ENCODE data around the gene NKX6-1.

Gene NKX6-1

DNA sequence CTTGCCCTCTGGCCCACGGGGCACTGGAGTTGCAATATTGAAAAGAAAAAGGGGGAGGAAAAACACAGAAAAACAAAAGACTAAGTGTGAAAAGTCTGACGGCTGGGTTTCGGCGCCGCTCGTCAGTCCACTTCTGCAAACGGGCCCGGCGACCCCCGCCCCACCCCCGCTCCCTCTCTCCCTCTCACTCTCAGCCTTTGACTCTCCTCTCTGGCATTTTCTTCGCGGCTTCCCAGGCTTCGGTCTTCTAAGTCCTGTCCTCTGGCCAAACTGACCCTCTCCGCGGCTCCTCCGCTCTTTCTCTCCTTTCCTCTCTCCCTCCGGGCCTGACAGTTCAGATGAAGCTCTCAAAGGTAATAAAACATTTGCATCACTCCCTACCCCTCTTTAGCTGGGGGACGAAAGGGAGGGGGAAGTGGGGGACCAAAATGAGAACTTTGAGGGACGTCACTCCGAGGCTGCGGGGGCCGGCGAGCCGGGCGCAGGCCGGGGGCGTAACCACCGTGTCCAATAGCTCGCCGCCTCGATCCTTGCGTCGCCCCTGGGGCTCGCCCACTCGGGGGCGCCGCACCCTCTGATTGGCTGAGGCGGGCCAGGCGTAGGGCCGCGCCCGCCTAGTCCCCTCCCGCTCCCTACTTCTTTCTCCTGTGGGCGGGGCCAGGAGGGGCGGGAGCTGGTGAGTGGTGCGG is at the start of gene NKX6-1:
Gene NKX6-1 (minus strand): TSS at position 358 of the 689 bp plus-strand sequence. CDS start 1,064 bp downstream, outside the sequence.
- no peak for DNase-seq (ENCODE audit: low read depth)

DNA sequence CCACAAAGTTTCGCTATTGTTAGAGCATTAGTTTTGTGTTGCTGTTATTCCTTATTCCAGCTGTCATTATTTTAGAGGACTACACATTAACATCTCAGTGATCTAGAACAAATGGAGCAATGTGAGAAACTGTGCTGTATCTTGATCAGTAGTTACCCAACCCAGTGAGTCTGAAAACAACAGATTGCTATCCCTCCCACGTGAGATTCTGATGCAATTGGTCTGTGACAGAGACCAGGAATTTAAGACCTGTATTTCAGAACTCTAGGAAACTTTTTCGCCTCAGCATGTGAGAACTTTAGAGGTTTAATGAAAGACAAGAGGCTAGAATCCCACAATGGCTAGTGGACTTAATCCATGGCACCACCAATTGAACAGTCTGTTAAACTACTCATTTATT is 48.1 kb upstream of the NKX6-1 start:
- no peak for DNase-seq (ENCODE audit: low read depth)

DNA sequence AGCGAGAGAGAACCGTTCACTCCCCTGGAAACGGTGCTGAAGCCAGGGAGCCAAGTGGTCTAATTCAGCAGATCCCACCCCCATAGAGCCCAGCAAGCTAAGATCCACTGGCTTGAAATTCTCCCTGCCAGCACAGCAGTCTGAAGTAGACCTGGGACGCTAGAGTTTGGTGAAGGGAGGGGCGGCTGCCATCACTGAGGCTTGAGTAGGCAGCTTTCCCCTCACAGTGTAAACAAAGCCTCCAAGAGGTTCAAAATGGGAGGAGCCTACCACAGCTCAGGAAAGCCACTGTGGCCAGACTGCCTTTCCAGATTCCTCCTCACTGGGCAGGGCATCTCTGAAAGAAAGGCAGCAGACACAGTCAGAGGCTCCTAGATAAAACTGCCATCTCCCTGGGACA is 46.0 kb upstream of the NKX6-1 start:
- DNase-seq (ENCODE audit: low read depth), result no peak

DNA sequence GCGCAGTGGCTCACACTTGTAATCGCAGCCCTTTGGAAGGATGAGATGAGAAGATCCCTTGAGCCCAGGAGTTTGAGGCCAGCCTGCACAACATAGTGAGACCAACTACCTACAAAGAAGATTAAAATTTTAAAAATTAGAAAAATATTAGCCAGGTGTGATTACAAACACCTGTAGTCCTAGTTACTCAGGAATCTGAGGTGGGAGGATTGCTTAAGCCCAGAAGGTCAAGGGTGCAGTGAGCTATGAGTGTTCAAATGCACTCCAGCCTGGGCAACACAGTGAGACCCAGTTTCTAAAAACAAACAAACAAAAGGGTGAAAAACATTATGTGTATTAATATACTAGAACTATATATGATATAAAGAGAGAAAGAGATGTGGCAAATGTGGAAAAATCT is 36.8 kb upstream of the NKX6-1 start:
- DNase-seq (ENCODE audit: low read depth), result no peak

DNA sequence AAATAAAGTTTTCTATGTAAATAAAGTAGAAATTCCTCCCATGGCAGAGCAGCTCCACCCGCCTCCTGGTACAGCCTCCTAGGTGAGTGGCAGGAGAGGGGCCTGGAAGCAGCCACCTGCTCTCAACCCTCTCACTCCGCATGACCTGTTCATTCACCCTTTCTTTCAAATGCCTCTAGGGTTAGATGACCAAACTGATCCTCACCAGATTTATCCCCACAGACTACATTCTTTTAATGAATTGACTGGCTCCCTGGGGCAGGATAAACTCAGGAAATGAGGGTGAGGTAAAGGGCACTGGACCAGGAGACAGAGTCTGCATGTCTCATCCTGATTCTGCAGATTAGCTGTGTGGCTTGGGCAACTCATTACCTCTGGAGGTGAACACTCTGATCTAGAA is 32.6 kb upstream of the NKX6-1 start:
- DNase-seq (ENCODE audit: low read depth), result no peak

DNA sequence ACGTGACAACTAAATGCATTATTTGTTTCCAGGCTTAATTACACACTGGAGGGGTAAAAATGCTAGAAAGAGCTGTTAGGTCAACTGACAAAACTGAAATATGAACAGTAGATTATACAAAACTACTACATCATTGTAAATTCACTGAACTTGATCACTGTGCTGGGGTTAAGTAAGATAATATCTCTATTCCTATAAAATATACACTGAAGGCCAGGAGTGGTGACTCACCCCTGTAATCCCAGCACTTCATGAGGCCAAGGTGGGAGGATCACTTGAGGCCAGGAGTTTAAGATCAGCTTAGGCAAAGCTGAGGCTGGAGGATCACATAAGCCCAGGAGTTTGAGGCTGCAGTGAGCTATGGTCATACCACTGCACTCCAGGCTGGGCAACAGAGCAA is 31.8 kb upstream of the NKX6-1 start:
- DNase-seq (ENCODE audit: low read depth), result no peak

DNA sequence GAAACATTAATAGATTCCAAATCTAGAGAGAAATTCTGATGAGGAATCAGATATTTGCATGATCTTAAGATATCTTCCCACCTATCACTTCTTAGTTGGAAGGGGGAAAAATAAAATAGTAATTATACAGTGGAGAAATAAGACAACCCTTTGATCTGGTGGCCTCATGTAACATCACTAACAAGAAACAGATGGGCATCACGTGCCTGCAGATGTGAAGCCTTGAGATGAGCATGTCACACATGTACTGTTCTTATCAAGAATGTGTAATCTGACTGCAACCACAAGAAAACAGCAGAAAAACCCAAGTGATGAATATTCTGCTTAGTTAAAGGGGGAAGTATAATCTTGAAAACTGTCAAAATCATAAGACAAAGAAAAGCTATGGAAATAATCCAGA is 31.4 kb upstream of the NKX6-1 start:
- DNase-seq (ENCODE audit: low read depth), result no peak

DNA sequence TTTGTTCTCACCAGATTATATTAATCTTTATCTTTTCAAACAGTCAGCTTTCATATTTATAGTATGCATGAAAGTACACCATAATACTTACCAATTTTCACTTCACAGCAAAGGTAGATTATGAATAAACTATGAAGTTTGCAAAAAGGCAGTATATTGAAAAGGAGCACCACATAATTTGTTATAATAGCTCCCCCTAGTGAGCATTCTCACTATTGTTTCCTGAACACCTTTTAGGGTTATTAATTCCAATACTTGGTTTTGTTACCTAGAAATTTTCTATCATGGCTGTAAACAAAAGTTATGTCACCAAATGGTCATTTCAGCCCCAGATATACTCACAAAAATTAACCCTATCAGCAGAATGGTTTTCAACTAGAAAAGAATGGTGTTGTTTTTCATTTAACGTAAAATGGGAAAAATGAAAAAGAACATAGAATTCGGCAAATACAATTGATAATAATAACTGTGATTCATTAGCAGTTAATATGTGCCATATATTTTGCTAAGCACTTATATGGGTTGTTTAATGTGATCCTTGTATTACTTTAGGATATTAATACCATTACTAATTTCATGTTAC is 30.2 kb upstream of the NKX6-1 start:
- DNase-seq (ENCODE audit: low read depth), result no peak

DNA sequence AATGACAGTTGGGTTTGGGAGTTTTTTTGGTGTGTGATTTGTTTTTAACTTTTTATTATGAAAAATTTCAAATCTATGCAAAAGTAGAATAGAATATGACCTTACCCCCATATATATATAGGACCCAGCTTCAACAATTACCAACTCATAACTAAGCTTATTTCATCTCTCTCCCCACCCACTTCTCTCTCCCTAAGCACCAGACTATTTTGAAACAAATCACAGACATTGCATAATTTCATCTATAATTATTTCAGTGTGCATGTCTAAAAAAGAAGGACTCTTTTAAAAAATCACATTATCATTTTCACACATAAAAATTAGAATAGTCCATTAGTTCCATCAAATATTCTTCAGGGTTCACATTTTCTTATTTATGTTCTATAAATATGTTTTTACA is 28.3 kb upstream of the NKX6-1 start:
- no peak for DNase-seq (ENCODE audit: low read depth)

DNA sequence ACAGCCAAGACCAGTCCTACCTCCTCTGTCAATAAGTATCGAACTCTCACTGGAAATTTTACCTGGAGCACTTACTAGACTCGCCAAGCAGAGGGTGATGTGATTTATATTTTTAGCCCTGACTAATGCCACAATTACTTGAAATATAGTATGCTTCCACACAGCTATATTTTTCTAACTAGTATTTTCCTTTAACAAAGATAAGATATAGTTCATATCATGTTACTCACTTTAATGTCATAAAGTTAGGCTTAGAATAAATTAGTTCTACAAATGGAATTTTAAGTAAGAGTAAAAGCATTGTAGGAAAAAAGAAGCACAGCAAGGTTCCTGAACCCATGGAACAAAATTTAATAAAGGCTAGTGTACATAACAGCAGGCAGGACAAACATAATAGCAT is 16.0 kb upstream of the NKX6-1 start:
- DNase-seq (ENCODE audit: low read depth), result no peak

DNA sequence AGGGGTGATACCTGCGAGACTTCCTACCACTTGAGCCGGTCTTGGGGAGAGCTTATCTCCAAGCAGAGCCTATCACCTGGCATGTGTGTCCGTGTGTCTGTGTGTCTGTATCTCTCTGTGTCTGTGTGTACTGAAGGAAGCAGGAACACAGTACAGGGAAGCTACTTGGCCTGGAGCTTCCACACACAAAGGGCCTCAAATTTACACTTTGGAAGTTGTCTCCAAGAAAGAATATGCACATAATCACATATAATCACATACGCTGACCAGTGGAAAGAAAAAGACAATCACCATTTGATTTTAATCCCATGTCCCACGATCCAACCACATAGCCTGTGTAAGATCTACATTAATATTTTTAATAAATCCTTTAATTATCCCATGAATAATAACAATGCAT is 13.2 kb upstream of the NKX6-1 start:
- DNase-seq (ENCODE audit: low read depth), result no peak

DNA sequence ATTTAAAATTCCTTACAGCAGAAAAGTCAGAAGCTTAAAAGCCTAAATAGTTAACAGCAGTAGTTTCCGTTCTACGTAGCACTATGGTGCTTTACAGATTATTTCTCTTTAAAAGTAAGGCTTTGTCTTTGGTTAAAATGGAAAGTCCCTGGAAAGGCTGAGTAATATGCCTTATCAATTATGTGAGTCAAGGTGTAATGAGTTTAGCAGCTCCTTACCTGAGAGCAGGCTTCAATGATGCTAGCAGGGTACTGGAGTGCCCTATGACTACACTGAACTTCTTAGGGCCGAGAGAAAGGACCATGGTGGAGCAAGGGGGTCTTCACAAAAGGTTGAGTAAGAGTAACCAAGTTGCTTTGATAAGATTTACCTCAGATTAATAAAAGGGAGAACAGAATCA is 12.6 kb upstream of the NKX6-1 start:
- no peak for DNase-seq (ENCODE audit: low read depth)

DNA sequence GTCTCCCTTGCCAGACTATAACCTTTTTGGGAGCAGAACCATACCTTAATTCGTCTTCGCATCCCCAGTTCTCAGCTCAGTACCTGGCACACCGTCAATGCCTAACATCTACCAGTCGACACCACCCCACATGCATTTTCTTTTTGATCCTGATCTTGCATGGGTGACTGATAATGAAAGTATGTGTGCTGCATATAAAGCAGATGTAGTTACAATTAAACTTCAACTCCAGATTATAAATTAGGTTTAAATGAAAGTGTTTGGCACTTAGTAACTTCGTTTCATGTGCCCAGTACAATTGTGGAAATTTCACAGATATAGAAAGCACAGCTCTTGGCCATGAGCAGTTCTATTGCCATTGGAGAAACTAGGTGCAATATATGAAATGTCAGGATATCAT is 8.8 kb upstream of the NKX6-1 start:
- no peak for DNase-seq (ENCODE audit: low read depth)

DNA sequence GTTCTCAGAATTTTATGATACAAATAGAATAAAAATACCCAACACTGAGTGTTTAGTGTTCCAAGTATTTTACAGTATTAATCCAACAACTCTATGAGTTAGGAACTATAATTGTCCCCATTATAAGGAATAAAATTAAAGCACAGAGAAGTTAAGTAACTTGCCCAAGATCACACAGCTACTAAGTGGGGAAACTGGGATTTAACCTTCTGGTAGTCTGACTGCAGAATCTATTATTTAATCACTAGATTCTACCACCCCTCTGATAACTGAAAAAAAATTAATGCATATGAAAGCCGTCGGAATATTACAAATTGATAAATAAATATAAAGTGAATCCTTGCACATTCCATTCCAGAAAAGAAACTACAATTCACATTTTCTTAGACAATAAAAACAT is 5.7 kb upstream of the NKX6-1 start:
- DNase-seq (ENCODE audit: low read depth), result no peak

DNA sequence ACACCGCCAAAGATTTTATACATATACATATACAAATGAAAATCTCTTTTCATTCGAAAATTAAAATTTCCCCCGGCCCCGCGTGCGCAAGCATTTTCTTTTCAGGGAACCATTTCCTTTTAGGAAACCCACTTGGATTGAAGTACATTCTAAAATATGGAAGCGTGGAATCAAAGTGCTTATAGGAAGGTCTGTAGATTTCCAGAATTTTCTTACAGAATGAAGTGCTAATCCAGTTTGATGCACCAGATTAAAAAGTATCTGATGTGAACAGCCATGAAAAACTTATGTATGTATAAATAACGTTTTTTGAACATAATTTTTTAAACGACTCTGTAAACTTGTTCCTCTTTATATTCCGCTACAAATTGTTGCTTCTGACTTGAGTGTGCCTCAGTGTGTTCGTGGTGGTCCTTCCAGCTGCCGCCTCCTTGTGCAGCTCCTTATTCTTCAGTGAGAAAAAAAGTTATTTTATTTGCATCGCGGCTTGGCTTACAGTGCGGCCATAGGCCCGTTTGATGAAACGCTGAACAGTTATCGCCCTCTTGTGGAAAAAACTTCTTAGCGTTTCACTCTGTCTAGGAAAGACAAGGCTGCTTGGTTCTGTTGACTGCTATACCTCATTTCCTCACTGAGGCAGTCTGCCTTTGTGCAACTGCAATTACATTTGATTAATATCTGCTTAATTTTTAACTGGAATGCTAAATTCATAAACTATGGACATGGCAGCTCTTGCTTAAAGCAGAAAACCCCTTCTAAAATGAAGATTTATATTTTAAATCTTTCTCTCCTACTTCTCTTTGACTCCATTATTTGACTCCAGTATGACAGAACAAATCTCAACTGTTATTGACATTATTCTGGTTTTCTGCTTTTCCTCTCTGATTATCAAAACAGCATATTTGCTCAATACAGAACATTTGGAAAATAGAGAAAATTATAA is 4.7 kb upstream of the NKX6-1 start:
- no peak for DNase-seq (ENCODE audit: low read depth)

DNA sequence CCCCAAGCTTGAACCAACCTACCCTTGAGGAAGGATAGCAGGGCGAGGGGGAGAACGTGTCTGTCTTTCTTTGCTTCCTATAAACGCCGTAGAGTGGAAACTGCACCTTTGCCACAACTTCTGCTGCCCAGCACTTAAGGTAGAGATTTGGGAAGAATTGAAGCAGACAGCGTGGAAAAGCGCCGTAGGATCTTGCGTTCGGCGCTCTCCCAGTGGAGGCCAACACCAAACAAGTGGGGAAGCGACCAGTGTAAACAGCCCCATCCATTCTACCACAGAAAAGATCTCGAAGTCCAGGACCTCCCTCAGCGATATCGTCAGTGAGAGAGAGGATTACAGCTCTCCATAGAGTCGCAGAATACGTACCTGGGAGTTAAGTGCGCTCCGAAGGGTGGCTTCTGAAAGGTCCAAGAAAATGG is 3.9 kb upstream of the NKX6-1 start:
- DNase-seq (ENCODE audit: low read depth), result no peak

DNA sequence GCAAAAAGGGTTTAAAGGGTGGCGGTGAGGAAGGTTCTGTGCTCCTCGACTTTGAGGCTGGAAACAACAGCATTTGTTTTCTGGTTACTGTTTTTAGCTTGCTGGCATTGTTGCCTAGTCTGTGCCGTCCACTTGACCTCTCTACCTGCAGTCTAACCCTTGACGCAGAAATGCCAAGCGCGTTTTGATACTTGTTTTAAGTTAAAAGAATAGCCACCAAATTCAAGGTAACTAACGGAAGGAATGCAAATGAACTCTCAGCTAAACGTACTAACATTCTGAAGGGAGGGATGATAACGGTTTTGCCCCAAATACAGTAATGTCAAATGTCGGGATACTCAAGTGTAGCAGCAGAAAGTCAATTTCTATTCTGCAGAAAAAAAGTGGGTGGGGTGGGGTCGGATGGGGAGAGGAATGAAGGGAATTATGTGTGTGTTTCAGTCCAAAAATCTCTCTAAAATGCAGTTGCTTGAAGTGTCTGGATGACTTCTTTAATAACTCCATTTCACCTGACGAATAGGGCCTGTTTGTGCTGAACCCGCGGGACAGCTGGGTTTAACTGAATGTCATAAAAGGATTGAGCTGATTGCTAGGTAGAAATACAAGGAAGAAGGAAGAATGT is 3.4 kb upstream of the NKX6-1 start:
- no peak for DNase-seq (ENCODE audit: low read depth)

DNA sequence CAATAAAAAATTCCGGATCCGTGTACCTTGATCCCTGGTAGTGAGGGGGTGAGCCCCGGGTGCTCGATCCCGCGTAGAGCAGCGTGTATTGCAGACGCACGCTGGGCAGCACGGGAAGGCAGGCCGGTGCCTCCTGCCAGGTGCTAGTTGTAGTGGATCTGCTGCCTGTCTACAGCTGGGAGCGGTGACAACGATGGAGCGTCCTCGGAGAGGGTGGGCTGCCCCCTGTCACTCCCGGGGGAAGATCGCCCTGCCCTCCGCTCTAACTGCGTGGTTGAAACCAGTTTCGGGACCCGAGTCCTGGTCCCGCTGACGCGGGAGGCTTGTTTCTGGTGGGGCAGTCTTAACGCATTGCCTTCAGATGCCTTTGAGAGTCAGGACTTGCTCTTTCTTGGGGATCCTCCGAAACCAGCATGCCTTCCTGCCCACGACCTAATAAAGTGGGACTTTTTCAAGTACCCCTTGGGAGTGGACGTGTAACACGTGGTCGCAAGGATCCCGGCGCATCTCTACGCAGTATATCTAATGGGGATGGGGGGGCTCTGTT is 2.7 kb upstream of the NKX6-1 start:
- no peak for DNase-seq (ENCODE audit: low read depth)

DNA sequence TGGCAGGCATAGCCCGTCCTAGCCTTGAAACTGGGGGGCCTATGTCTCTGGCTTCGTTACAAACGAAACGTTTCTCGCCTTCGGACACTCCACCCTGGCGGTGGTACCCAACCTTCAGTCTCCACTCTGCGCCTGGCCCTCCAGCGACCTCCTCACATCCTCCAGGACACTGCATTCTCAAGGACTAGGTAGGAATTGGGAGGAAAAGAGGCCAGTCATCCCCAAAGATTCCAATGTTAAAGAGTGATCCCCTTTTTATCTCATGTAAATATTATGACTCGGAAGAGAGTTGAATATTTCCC is 2.1 kb upstream of the NKX6-1 start:
- no peak for DNase-seq (ENCODE audit: low read depth)

DNA sequence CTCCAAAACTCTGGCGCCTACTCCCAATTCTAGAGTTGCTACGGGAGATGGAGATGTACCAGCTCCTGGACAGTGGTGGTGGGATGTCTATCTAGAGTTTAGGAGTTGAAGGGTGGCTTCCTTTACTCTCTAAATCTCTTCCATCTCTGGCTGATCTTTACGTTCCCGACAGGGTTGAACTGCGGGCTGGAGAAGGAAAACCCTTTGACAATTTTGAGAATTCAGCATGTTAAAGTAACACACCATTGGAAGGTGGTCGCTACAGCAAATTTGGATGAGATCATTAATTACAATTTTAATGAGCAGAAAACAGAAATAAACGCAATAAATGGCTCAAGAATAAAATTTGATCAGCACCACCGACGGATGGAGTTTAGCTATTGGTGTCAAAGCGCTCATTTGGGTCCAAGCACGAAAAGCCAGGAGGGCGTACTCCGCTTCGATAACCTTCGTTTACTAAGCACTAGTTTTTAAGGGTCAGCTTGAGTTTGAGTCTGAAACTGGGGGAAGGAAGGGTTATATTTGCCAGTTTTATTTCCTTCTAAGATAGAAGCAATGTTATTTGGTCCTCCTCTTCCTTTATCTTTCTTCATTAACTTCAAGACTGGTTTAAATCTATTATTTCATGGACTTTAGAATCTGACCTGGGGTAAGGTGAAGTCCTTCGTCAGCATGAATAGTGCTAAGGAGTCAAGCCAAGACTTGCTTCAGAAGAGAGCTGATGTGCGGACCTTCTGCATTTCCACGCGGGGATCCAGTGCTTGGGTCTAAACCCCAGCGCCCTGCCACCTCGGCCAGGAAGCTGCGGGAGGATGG is 1.5 kb upstream of the NKX6-1 start:
- no peak for DNase-seq (ENCODE audit: low read depth)

DNA sequence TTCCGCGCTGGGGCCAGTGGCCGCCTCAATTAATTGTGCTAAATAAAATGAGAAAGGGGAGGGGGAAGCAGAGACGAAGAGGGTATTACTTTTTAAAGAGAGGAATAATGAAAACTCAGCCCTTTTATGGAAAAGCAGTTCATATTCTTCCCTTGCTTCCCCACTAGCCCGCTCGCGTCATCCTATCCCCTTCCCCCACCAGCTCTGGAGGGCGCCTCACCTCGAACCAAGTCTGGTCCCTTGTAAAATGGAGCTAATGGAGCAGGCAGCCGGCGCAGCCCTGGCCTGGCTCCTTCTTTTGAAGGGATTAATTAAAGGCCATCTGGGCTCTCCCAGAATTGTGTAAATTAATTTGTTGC is 511 bp upstream of the NKX6-1 start:
- DNase-seq (ENCODE audit: low read depth), result no peak
